ENCODE measurements around the gene NFE2L1.
"Not testable (repeated sequence)": the region's sequence is repeated elsewhere in the genome, so short reads cannot be mapped to it uniquely, and the experiment has no call there.

NFE2L1 gene

DNA sequence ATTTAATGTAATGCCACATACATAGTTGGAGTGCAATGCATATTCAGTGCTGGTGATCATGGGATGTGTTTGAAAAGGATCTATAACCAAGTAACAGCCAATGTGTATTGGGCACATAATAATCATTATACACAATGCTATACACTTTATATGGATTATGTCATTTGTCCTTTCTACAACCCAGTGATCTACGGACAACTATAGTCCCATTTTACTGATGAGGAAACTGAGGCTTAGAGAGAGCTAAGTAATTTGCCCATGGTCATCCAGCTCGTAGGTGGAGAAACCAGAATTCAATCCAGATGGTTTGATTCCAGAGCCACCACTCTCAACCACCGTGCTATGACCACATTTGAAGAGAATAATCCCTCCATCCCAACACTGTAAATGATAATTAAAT lies 38.0 kb upstream of the NFE2L1 start:
- peaks cover 6 to 10% of the 10 kb centered on the region in 2 donors for H3K4me1 ChIP-seq (ENCODE audit: control insufficient read depth in 1 of 2, insufficient read depth in 2 of 2, low read length in 2 of 2)
- peaks cover 30 to 34% of the 10 kb centered on the region in 2 donors for H3K27me3 ChIP-seq (ENCODE audit: control insufficient read depth in 1 of 2, insufficient read depth in 2 of 2, low read length in 2 of 2)
- H3K27ac ChIP-seq (ENCODE audit: low read depth, low read length): no peak overlapping the region
- H3K9ac ChIP-seq (ENCODE audit: low read depth in 1 of 2, low read length in 2 of 2): no peak overlapping the region
- H3K4me3 ChIP-seq (ENCODE audit: low read depth in 1 of 2, low read length in 2 of 2): no peak overlapping the region
- no peaks in the 10 kb centered on the region for H3K9me3 ChIP-seq (ENCODE audit: control insufficient read depth in 1 of 2, low read length in 2 of 2)
- no peaks in the 10 kb centered on the region for H3K36me3 ChIP-seq (ENCODE audit: control insufficient read depth in 1 of 2, insufficient read depth in 2 of 2, low read length in 2 of 2)

DNA sequence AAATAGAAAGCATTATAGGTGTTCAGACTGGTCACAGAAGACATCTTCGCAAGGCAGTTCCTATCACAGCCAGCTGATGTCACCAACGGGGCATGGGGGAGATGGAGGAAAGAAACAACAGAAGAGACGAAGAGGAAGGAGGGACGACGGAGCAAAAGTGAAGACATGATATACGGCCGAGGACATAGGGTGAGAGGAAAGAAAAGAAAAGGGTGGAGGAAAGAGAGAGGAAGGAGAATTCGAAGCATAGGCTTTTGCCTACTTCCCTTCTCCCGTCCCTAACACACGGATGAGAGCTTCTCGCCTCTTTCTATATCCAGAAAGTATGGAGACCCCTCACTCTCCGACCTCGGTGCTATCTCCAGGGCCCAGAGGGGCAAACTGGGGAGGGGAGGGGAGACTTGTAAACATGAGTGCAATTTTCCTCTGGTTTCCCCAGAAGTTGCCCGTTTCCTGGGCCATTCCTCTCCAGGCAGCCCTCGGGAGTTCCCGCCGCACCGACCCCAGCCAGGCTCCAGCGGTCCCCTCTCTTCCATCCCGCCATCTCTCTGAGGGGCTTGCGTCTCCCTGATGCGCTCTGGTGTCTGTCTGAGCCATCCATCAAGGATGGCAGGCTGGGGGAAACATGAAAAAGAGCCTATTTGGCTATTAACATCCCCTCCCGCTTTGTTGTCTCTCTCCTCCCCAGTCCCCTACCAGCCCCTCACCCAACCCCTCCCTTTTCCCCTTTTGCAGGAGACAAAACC lies 36.6 kb upstream of the NFE2L1 start:
- Histone ChIP-seq H3K9me3 (ENCODE audit: control insufficient read depth in 1 of 2, low read length in 2 of 2) (no peaks in the 10 kb centered on the region), H3K9ac (ENCODE audit: low read depth in 1 of 2, low read length in 2 of 2) (peak overlapping the region in 1 of 2 donors; percentile 61), H3K27ac (ENCODE audit: low read depth, low read length) (no peak overlapping the region), H3K4me3 (ENCODE audit: low read depth in 1 of 2, low read length in 2 of 2) (peak overlapping the region; percentile 16 to 50), H3K4me1 (ENCODE audit: control insufficient read depth in 1 of 2, insufficient read depth in 2 of 2, low read length in 2 of 2) (peaks cover 6 to 10% of the 10 kb centered on the region in 2 donors), H3K36me3 (ENCODE audit: control insufficient read depth in 1 of 2, insufficient read depth in 2 of 2, low read length in 2 of 2) (no peaks in the 10 kb centered on the region), H3K27me3 (ENCODE audit: control insufficient read depth in 1 of 2, insufficient read depth in 2 of 2, low read length in 2 of 2) (peaks cover 31 to 34% of the 10 kb centered on the region in 2 donors)

GRCh38 chr17:48012151-48012520 lies 36.0 kb upstream of the NFE2L1 start:
- H3K4me3 ChIP-seq (ENCODE audit: low read depth in 1 of 2, low read length in 2 of 2): peak overlapping the region; percentile 16 to 50
- no peak overlapping the region for H3K27ac ChIP-seq (ENCODE audit: low read depth, low read length)
- peaks cover 31 to 34% of the 10 kb centered on the region in 2 donors for H3K27me3 ChIP-seq (ENCODE audit: control insufficient read depth in 1 of 2, insufficient read depth in 2 of 2, low read length in 2 of 2)
- no peaks in the 10 kb centered on the region for H3K9me3 ChIP-seq (ENCODE audit: control insufficient read depth in 1 of 2, low read length in 2 of 2)
- no peaks in the 10 kb centered on the region for H3K36me3 ChIP-seq (ENCODE audit: control insufficient read depth in 1 of 2, insufficient read depth in 2 of 2, low read length in 2 of 2)
- peak overlapping the region in 1 of 2 donors; percentile 61 for H3K9ac ChIP-seq (ENCODE audit: low read depth in 1 of 2, low read length in 2 of 2)
- peaks cover 6 to 10% of the 10 kb centered on the region in 2 donors for H3K4me1 ChIP-seq (ENCODE audit: control insufficient read depth in 1 of 2, insufficient read depth in 2 of 2, low read length in 2 of 2)

DNA sequence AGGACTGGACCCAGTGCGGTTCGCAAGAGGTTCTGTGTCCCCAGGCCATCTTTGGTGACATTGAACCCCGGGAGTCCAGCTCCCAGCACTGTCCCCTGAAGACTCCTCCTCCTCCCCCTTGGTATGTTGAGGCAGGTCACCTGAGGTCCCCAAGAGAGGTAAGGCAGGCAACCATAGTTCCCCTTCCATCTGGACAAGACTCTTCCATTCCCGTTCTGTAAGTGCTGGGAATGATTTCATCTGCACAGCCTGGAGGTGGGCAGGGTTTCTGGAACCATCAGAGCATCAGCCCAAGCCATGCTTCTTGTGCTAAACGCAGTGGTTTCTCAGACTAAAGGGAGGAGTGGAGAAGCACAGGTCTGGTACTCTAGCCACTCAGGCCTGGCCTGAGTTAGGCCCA lies 35.5 kb upstream of the NFE2L1 start:
- no peaks in the 10 kb centered on the region for H3K9me3 ChIP-seq (ENCODE audit: control insufficient read depth in 1 of 2, low read length in 2 of 2)
- H3K27me3 ChIP-seq (ENCODE audit: control insufficient read depth in 1 of 2, insufficient read depth in 2 of 2, low read length in 2 of 2): peaks cover 31 to 34% of the 10 kb centered on the region in 2 donors
- no peak overlapping the region for H3K9ac ChIP-seq (ENCODE audit: low read depth in 1 of 2, low read length in 2 of 2)

DNA sequence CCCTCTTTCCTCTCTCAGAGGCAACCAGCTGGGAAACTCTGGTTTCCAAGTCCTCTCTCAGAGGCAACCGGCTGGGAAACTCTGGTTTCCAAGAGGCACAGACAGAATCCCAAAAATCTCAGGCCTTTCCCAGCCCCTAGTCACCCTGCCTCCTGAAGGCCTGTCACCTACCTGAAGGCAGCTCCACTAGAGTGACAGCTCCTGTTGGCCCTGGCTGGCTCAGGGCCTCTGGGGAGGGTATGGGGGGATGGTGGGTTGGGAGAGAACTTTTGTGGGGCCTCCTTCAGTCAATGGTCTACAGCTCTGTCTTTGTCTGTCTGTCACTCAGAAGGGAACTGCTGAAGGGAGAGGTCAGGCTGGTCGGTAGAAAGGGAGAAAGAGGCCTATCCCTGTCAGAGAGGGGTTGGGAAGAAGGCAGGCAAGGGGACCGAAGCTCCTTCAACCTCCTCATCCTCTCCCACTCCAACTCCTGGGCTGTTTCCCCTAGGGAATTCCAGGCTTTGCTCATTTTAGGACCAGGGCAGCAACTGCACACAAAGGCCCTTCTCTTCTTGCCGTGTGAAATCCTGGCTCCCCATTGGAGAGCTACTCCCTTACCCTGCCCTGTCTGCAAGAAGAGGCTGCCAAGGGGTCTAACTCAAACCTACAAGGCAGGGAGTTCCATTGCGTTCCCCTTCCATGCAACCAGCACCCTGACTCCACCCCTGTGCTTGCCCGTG lies 34.1 kb upstream of the NFE2L1 start:
- Histone ChIP-seq H3K27me3 (ENCODE audit: control insufficient read depth in 1 of 2, insufficient read depth in 2 of 2, low read length in 2 of 2) (peaks cover 31 to 34% of the 10 kb centered on the region in 2 donors), H3K4me1 (ENCODE audit: control insufficient read depth in 1 of 2, insufficient read depth in 2 of 2, low read length in 2 of 2) (peaks cover 6 to 10% of the 10 kb centered on the region in 2 donors), H3K4me3 (ENCODE audit: low read depth in 1 of 2, low read length in 2 of 2) (no peak overlapping the region), H3K9me3 (ENCODE audit: control insufficient read depth in 1 of 2, low read length in 2 of 2) (no peaks in the 10 kb centered on the region), H3K36me3 (ENCODE audit: control insufficient read depth in 1 of 2, insufficient read depth in 2 of 2, low read length in 2 of 2) (no peaks in the 10 kb centered on the region), H3K9ac (ENCODE audit: low read depth in 1 of 2, low read length in 2 of 2) (no peak overlapping the region), H3K27ac (ENCODE audit: low read depth, low read length) (no peak overlapping the region)

More for the DNA sequence above, 35.5 kb upstream of the NFE2L1 start:
- H3K36me3 ChIP-seq (ENCODE audit: control insufficient read depth in 1 of 2, insufficient read depth in 2 of 2, low read length in 2 of 2): no peaks in the 10 kb centered on the region
- no peak overlapping the region for H3K27ac ChIP-seq (ENCODE audit: low read depth, low read length)
- peaks cover 6 to 10% of the 10 kb centered on the region in 2 donors for H3K4me1 ChIP-seq (ENCODE audit: control insufficient read depth in 1 of 2, insufficient read depth in 2 of 2, low read length in 2 of 2)
- H3K4me3 ChIP-seq (ENCODE audit: low read depth in 1 of 2, low read length in 2 of 2): no peak overlapping the region

- Histone ChIP-seq H3K27ac (ENCODE audit: low read depth, low read length) (no peak overlapping the region), H3K36me3 (ENCODE audit: control insufficient read depth in 1 of 2, insufficient read depth in 2 of 2, low read length in 2 of 2) (no peaks in the 10 kb centered on the region), H3K9me3 (ENCODE audit: control insufficient read depth in 1 of 2, low read length in 2 of 2) (no peaks in the 10 kb centered on the region), H3K4me3 (ENCODE audit: low read depth in 1 of 2, low read length in 2 of 2) (no peak overlapping the region), H3K27me3 (ENCODE audit: control insufficient read depth in 1 of 2, insufficient read depth in 2 of 2, low read length in 2 of 2) (peaks cover 29 to 34% of the 10 kb centered on the region in 2 donors), H3K9ac (ENCODE audit: low read depth in 1 of 2, low read length in 2 of 2) (no peak overlapping the region), H3K4me1 (ENCODE audit: control insufficient read depth in 1 of 2, insufficient read depth in 2 of 2, low read length in 2 of 2) (peaks cover 6 to 10% of the 10 kb centered on the region in 2 donors)
Measured at GRCh38 chr17:48014595-48015111, 33.5 kb upstream of the NFE2L1 start.

- H3K4me3 ChIP-seq (ENCODE audit: low read depth in 1 of 2, low read length in 2 of 2): no peak overlapping the region
- H3K9me3 ChIP-seq (ENCODE audit: control insufficient read depth in 1 of 2, low read length in 2 of 2): no peaks in the 10 kb centered on the region
- H3K9ac ChIP-seq (ENCODE audit: low read depth in 1 of 2, low read length in 2 of 2): no peak overlapping the region
- no peak overlapping the region for H3K27ac ChIP-seq (ENCODE audit: low read depth, low read length)
- H3K27me3 ChIP-seq (ENCODE audit: control insufficient read depth in 1 of 2, insufficient read depth in 2 of 2, low read length in 2 of 2): peaks cover 27 to 32% of the 10 kb centered on the region in 2 donors
- H3K36me3 ChIP-seq (ENCODE audit: control insufficient read depth in 1 of 2, insufficient read depth in 2 of 2, low read length in 2 of 2): no peaks in the 10 kb centered on the region
- H3K4me1 ChIP-seq (ENCODE audit: control insufficient read depth in 1 of 2, insufficient read depth in 2 of 2, low read length in 2 of 2): peaks cover 6 to 9% of the 10 kb centered on the region in 2 donors
Measured at GRCh38 chr17:48016112-48016511, 32.0 kb upstream of the NFE2L1 start.

DNA sequence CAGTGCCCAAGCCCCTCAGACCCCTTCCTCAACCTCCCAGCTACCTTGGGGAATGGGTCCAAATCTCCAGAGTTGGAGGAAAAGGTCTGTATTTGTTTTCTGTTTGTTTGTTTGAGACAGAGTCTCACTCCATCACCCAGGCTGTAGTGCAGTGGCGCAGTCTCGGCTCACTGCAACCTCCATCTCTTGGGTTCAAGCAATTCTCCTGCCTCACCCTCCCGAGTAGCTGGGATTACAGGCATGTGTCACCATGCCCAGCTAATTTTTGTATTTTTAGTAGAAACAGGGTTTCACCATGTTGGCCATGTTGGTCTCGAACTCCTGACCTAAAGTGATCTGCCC lies 30.4 kb upstream of the NFE2L1 start:
- H3K36me3 ChIP-seq (ENCODE audit: control insufficient read depth in 1 of 2, insufficient read depth in 2 of 2, low read length in 2 of 2); H3K9me3 ChIP-seq (ENCODE audit: control insufficient read depth in 1 of 2, low read length in 2 of 2); H3K27ac ChIP-seq (ENCODE audit: low read depth, low read length); H3K9ac ChIP-seq (ENCODE audit: low read depth in 1 of 2, low read length in 2 of 2); H3K4me1 ChIP-seq (ENCODE audit: control insufficient read depth in 1 of 2, insufficient read depth in 2 of 2, low read length in 2 of 2); H3K4me3 ChIP-seq (ENCODE audit: low read depth in 1 of 2, low read length in 2 of 2): not testable (repeated sequence)
- peaks cover 25 to 26% of the 10 kb centered on the region in 2 donors for H3K27me3 ChIP-seq (ENCODE audit: control insufficient read depth in 1 of 2, insufficient read depth in 2 of 2, low read length in 2 of 2)

GRCh38 chr17:48021934-48022333 lies 26.2 kb upstream of the NFE2L1 start:
- Histone ChIP-seq H3K27me3 (ENCODE audit: control insufficient read depth in 1 of 2, insufficient read depth in 2 of 2, low read length in 2 of 2) (peaks cover 11 to 17% of the 10 kb centered on the region in 2 donors), H3K9me3 (ENCODE audit: control insufficient read depth in 1 of 2, low read length in 2 of 2) (no peaks in the 10 kb centered on the region), H3K27ac (ENCODE audit: low read depth, low read length) (no peak overlapping the region), H3K4me1 (ENCODE audit: control insufficient read depth in 1 of 2, insufficient read depth in 2 of 2, low read length in 2 of 2) (peaks cover 31 to 35% of the 10 kb centered on the region in 2 donors), H3K36me3 (ENCODE audit: control insufficient read depth in 1 of 2, insufficient read depth in 2 of 2, low read length in 2 of 2) (no peaks in the 10 kb centered on the region), H3K4me3 (ENCODE audit: low read depth in 1 of 2, low read length in 2 of 2) (no peak overlapping the region), H3K9ac (ENCODE audit: low read depth in 1 of 2, low read length in 2 of 2) (no peak overlapping the region)

DNA sequence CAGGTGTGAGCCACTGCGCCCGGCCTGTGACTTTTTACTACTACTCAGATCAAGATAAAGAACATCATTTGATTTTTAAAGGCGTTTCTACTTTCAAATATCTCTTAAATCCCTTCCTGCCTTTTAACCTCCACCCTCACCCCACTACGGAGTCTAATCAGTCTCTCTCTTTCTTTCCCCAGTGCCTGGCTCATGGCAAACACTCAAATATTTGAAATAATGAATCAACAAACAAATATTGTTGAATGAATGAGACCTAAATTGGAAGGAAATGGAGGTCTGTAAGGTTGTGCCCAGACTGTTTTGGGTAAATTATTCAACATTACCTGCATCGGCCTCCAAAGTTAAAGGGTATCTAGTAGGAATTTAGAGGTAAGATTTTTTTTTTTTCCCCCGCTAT lies 25.3 kb upstream of the NFE2L1 start:
- Histone ChIP-seq H3K9me3 (ENCODE audit: control insufficient read depth in 1 of 2, low read length in 2 of 2) (no peaks in the 10 kb centered on the region), H3K27me3 (ENCODE audit: control insufficient read depth in 1 of 2, insufficient read depth in 2 of 2, low read length in 2 of 2) (peaks cover 11 to 17% of the 10 kb centered on the region in 2 donors), H3K4me1 (ENCODE audit: control insufficient read depth in 1 of 2, insufficient read depth in 2 of 2, low read length in 2 of 2) (peaks cover 31 to 37% of the 10 kb centered on the region in 2 donors), H3K27ac (ENCODE audit: low read depth, low read length) (no peak overlapping the region), H3K9ac (ENCODE audit: low read depth in 1 of 2, low read length in 2 of 2) (no peak overlapping the region), H3K4me3 (ENCODE audit: low read depth in 1 of 2, low read length in 2 of 2) (no peak overlapping the region), H3K36me3 (ENCODE audit: control insufficient read depth in 1 of 2, insufficient read depth in 2 of 2, low read length in 2 of 2) (no peaks in the 10 kb centered on the region)
